HEK293T (cell line): Measurements from ENCODE around the gene NFATC1.

Experiments
- CTCF ChIA-PET: fragments of 350-600 bp; formaldehyde crosslinking; extraction: SDS; loops from one replicate; lab custom pipeline; 2021; ENCODE audit warnings: antibody characterized with exemption, inconsistent platforms; lab: Yijun Ruan, JAX
- POLR2A ChIA-PET: fragments of 350-600 bp; formaldehyde crosslinking; extraction: SDS; loops from one replicate; lab custom pipeline; 2020; ENCODE audit warnings: antibody characterized with exemption, inconsistent platforms; lab: Yijun Ruan, JAX
- DNase-seq: peaks from one replicate; pipeline ENCODE4 v3.0.0; 2012; ENCODE audit warnings: mixed read lengths; ENCODE audit errors: extremely low spot score
- ARNT ChIP-seq: fragments of 450-650 bp; IDR thresholded peaks from 2 replicates; pipeline ENCODE4 v1.6.1; 2017; ENCODE audit warnings: mild to moderate bottlenecking
- BHLHE40 ChIP-seq: fragments of 450-650 bp; IDR thresholded peaks from 2 replicates; pipeline ENCODE4 v1.6.1; 2016; ENCODE audit warnings: mild to moderate bottlenecking, moderate library complexity, borderline replicate concordance
- CTBP1 ChIP-seq: fragments of 450-650 bp; IDR thresholded peaks from 2 replicates; pipeline ENCODE4 v1.6.1; 2016; ENCODE audit warnings: borderline replicate concordance
- ELF4 ChIP-seq: fragments of 450-650 bp; IDR thresholded peaks from 2 replicates; pipeline ENCODE4 v1.6.1; 2017; ENCODE audit warnings: antibody characterized with exemption
- FOXA1 ChIP-seq: fragments of 450-650 bp; IDR thresholded peaks from 2 replicates; pipeline ENCODE4 v1.6.1; 2016; ENCODE audit warnings: mild to moderate bottlenecking
- FOXK2 ChIP-seq: fragments of 450-650 bp; IDR thresholded peaks from 2 replicates; pipeline ENCODE4 v1.6.1; 2016; ENCODE audit warnings: mild to moderate bottlenecking
- FOXM1 ChIP-seq: fragments of 450-650 bp; IDR thresholded peaks from 2 replicates; pipeline ENCODE4 v1.6.1; 2017; ENCODE audit warnings: mild to moderate bottlenecking, borderline replicate concordance
- HDGF ChIP-seq: fragments of 450-650 bp; IDR thresholded peaks from 2 replicates; pipeline ENCODE4 v1.6.1; 2017; ENCODE audit warnings: antibody characterized with exemption, borderline replicate concordance
- L3MBTL2 ChIP-seq: fragments of 450-650 bp; conservative IDR thresholded peaks from 2 replicates; pipeline ENCODE4 v1.6.1; 2016; ENCODE audit warnings: mild to moderate bottlenecking
- LEF1 ChIP-seq: fragments of 450-650 bp; IDR thresholded peaks from 2 replicates; pipeline ENCODE4 v1.6.1; 2017; ENCODE audit warnings: mild to moderate bottlenecking, borderline replicate concordance
- NFRKB ChIP-seq: fragments of 450-650 bp; IDR thresholded peaks from 2 replicates; pipeline ENCODE4 v1.6.1; 2016; ENCODE audit warnings: mild to moderate bottlenecking, moderate library complexity
- PKNOX1 ChIP-seq: fragments of 450-650 bp; IDR thresholded peaks from 2 replicates; pipeline ENCODE4 v1.6.1; 2016
- SP1 ChIP-seq: fragments of 450-650 bp; IDR thresholded peaks from 2 replicates; pipeline ENCODE4 v1.6.1; 2017
- SUZ12 ChIP-seq: fragments of 450-650 bp; IDR thresholded peaks from 2 replicates; pipeline ENCODE4 v1.6.1; 2016; ENCODE audit warnings: mild to moderate bottlenecking
- TARDBP ChIP-seq: fragments of 450-650 bp; IDR thresholded peaks from 2 replicates; pipeline ENCODE4 v1.6.1; 2016
- ZNF384 ChIP-seq: fragments of 450-650 bp; IDR thresholded peaks from 2 replicates; pipeline ENCODE4 v1.6.1; 2016

NFATC1 gene

GRCh38 chr18:79388043-79388442 is 7.7 kb upstream of the NFATC1 start:
- ChIA-PET CTCF (no interaction called here), POLR2A (no interaction called here)
- no peak for DNase-seq
- TF ChIP-seq FOXK2 (no peak), FOXA1 (no peak)

- TF ChIP-seq SUZ12, result no peak
- TF ChIP-seq NFRKB, result no peak
- TF ChIP-seq CTBP1, result no peak
- no peak for TF ChIP-seq ELF4
- TF ChIP-seq PKNOX1, result no peak
- no peak for DNase-seq
- ChIA-PET POLR2A (no interaction called here), CTCF (no interaction called here)
Measured at GRCh38 chr18:79389689-79390088, 6.0 kb upstream of the NFATC1 start.

- ChIA-PET POLR2A (no interaction called here), CTCF (no interaction called here)
- TF ChIP-seq SUZ12 (no peak), HDGF (no peak), ELF4 (no peak), NFRKB (no peak), CTBP1 (no peak), FOXA1 (no peak), FOXM1 (no peak), SP1 (no peak), LEF1 (no peak), BHLHE40 (no peak), ARNT (no peak), TARDBP (no peak), L3MBTL2 (no peak), PKNOX1 (no peak), FOXK2 (no peak), ZNF384 (no peak)
- no peak for DNase-seq
Measured at GRCh38 chr18:79392226-79392625, 3.5 kb upstream of the NFATC1 start.

GRCh38 chr18:79393181-79393634 is 2.5 kb upstream of the NFATC1 start:
- no peak for TF ChIP-seq TARDBP
- TF ChIP-seq FOXM1, result no peak
- TF ChIP-seq L3MBTL2, result no peak
- TF ChIP-seq NFRKB, result no peak
- no peak for TF ChIP-seq PKNOX1
- no peak for TF ChIP-seq HDGF
- TF ChIP-seq FOXA1, result no peak
- CTCF ChIA-PET, result no interaction called here
- DNase-seq, result no peak
- POLR2A ChIA-PET, result no interaction called here

- DNase-seq, result peak; percentile 68
- ChIA-PET CTCF (no interaction called here), POLR2A (no interaction called here)
- TF ChIP-seq L3MBTL2 (no peak), LEF1 (no peak)
Measured at GRCh38 chr18:79393635-79394533, 1.8 kb upstream of the NFATC1 start.

- peak; percentile 28 for DNase-seq
- TF ChIP-seq NFRKB (no peak), FOXM1 (peak; percentile 6; the same call in 1 of the 2 replicates)
- CTCF ChIA-PET, result no interaction called here
Measured at GRCh38 chr18:79394534-79395307, 1.0 kb upstream of the NFATC1 start.

GRCh38 chr18:79395308-79395640 is 456 bp upstream of the NFATC1 start:
- POLR2A ChIA-PET, result no interaction called here
- CTCF ChIA-PET, result no interaction called here
- no peak for TF ChIP-seq FOXA1
- no peak for TF ChIP-seq TARDBP
- TF ChIP-seq ZNF384, result no peak
- no peak for TF ChIP-seq NFRKB
- TF ChIP-seq ELF4, result no peak
- TF ChIP-seq L3MBTL2, result no peak
- TF ChIP-seq FOXK2, result no peak
- no peak for TF ChIP-seq PKNOX1
- no peak for TF ChIP-seq ARNT
- TF ChIP-seq LEF1, result no peak
- no peak for TF ChIP-seq BHLHE40
- no peak for TF ChIP-seq SP1
- no peak for TF ChIP-seq HDGF
- no peak for TF ChIP-seq SUZ12
- TF ChIP-seq CTBP1, result no peak
- TF ChIP-seq FOXM1, result no peak
- DNase-seq, result no peak

More at GRCh38 chr18:79394534-79395307, 1.0 kb upstream of the NFATC1 start:
- POLR2A ChIA-PET, result no interaction called here
